Lower lobe of right lung (tissue), 2 donors: ENCODE measurements around the gene PDK2. TPM values are rescaled to one million over a fixed set of nuclear protein-coding genes. Genes with fewer than 3 reads are reported as not detected.

Source experiments
- ATAC-seq, 2 donors: fragments of 200-7000 bp; cut with Tn5 transposase; one replicate each; pipeline ENCODE4 v1.9.1; 2020 to 2022; ENCODE audit warnings: mild to moderate bottlenecking in 2 of 2, moderate library complexity in 2 of 2
- DNase-seq: peaks from one replicate; pipeline ENCODE4 v3.0.0-alpha.2; 2020
- H3K27ac ChIP-seq: fragments of 200-600 bp; one replicate; pipeline ENCODE4 v1.8.0; 2022
- H3K27me3 ChIP-seq: fragments of 200-600 bp; one replicate; pipeline ENCODE4 v1.8.0; 2022; ENCODE audit warnings: low read depth
- H3K36me3 ChIP-seq: fragments of 200-600 bp; one replicate; pipeline ENCODE4 v1.8.0; 2022; ENCODE audit warnings: mild to moderate bottlenecking
- H3K4me1 ChIP-seq: fragments of 200-600 bp; one replicate; pipeline ENCODE4 v1.8.0; 2022
- H3K4me3 ChIP-seq: fragments of 200-600 bp; one replicate; pipeline ENCODE4 v1.8.0; 2022; ENCODE audit warnings: mild to moderate bottlenecking
- H3K9me3 ChIP-seq: fragments of 200-600 bp; one replicate; pipeline ENCODE4 v1.8.0; 2022
- CTCF ChIP-seq: fragments of 200-600 bp; IDR thresholded peaks from one replicate; pipeline ENCODE4 v1.8.0; 2022; ENCODE audit warnings: antibody characterized with exemption, mild to moderate bottlenecking
- intact Hi-C: fragments of 100-400 bp; cut with DNase I; formaldehyde crosslinking; loops from one replicate; pipeline ENCODE4 v1.11.0; 2022
- total RNA-seq: library from RNA; stranded (reverse); fragmentation: NEBNext Ultra II Directional; extraction: Animal tissue kit (Norgen Biotek cat#: 25700); gene quantifications from one replicate; pipeline ENCODE4 v1.2.1, GENCODE V29; 2021
- donor health status: DM: no; HTN: yes; CAD: no; lungs with severe emphysema.

PDK2 gene
- total RNA-seq, 1 donor from 2014 or later = 35.7 TPM

- H3K27me3 ChIP-seq = peaks cover 38% of the 10 kb centered on the region
Observed at GRCh38 chr17:50114401-50114800, 19.2 kb downstream of the PDK2 start.

GRCh38 chr17:50114849-50115357 is 19.8 kb downstream of the PDK2 start:
- Histone ChIP-seq H3K27ac (no peak overlapping the region), H3K9me3 (no peaks in the 10 kb centered on the region), H3K36me3 (peaks cover 5% of the 10 kb centered on the region), H3K4me1 (peaks cover 26% of the 10 kb centered on the region), H3K4me3 (no peak overlapping the region), H3K27me3 (peaks cover 39% of the 10 kb centered on the region)
- ATAC-seq (no peak), DNase-seq (no peak)
- intact Hi-C loops = no loop called here
- TF ChIP-seq CTCF = peak; percentile 59

More at GRCh38 chr17:50114401-50114800, 19.2 kb downstream of the PDK2 start:
- Histone ChIP-seq H3K9me3 (no peaks in the 10 kb centered on the region), H3K27ac (no peak overlapping the region), H3K36me3 (peaks cover 10% of the 10 kb centered on the region), H3K4me1 (peaks cover 26% of the 10 kb centered on the region), H3K4me3 (no peak overlapping the region)
- intact Hi-C loops = no loop called here
- TF ChIP-seq CTCF = no peak
- no peak for DNase-seq
- ATAC-seq = no peak

- no peaks in the 10 kb centered on the region for H3K36me3 ChIP-seq
- no peaks in the 10 kb centered on the region for H3K9me3 ChIP-seq
- no peak for TF ChIP-seq CTCF
- ATAC-seq = no peak
- peaks cover 26% of the 10 kb centered on the region for H3K4me1 ChIP-seq
- intact Hi-C loops = no loop called here
- H3K27me3 ChIP-seq = peaks cover 39% of the 10 kb centered on the region
- H3K27ac ChIP-seq = no peak overlapping the region
- H3K4me3 ChIP-seq = no peak overlapping the region
- no peak for DNase-seq
Observed at GRCh38 chr17:50115756-50116155, 20.6 kb downstream of the PDK2 start.

GRCh38 chr17:50117202-50118051 is 22.3 kb downstream of the PDK2 start:
- Histone ChIP-seq H3K9me3 (no peaks in the 10 kb centered on the region), H3K27ac (no peak overlapping the region), H3K36me3 (no peaks in the 10 kb centered on the region), H3K4me3 (peak overlapping the region; percentile 30), H3K27me3 (peaks cover 43% of the 10 kb centered on the region), H3K4me1 (peaks cover 13% of the 10 kb centered on the region)
- intact Hi-C loops = no loop called here
- DNase-seq (peak; percentile 68), ATAC-seq (peak; percentile 84 to 87)
- TF ChIP-seq CTCF = peak; percentile 60

GRCh38 chr17:50118076-50118827 is 23.1 kb downstream of the PDK2 start:
- intact Hi-C loops = no loop called here
- H3K4me1 ChIP-seq = peaks cover 8% of the 10 kb centered on the region
- no peak for TF ChIP-seq CTCF
- ATAC-seq = no peak
- no peak overlapping the region for H3K4me3 ChIP-seq
- DNase-seq = no peak
- no peak overlapping the region for H3K27ac ChIP-seq
- peaks cover 43% of the 10 kb centered on the region for H3K27me3 ChIP-seq
- no peaks in the 10 kb centered on the region for H3K36me3 ChIP-seq
- no peaks in the 10 kb centered on the region for H3K9me3 ChIP-seq
